D721Med (cell line): ENCODE data around the gene NHLRC4.

Experiments used
- DNase-seq: peaks from one replicate; pipeline ENCODE4 v3.0.0; 2011; ENCODE audit warnings: low spot score; ENCODE audit not compliant: insufficient read length
- FAIRE-seq: peaks from 2 replicates; lab custom pipeline; 2011; peaks lifted over from hg19 to GRCh38; lab: Jason Lieb, UNC
- TF ChIP-seq, protein P1 (sequence below): IDR thresholded peaks from 2 replicates; pipeline ENCODE4 v1.5.1; 2012; ENCODE audit warnings: mild to moderate bottlenecking, control low read depth; ENCODE audit not compliant: insufficient read depth; ENCODE audit errors: missing control alignments

The NHLRC4 gene

DNA sequence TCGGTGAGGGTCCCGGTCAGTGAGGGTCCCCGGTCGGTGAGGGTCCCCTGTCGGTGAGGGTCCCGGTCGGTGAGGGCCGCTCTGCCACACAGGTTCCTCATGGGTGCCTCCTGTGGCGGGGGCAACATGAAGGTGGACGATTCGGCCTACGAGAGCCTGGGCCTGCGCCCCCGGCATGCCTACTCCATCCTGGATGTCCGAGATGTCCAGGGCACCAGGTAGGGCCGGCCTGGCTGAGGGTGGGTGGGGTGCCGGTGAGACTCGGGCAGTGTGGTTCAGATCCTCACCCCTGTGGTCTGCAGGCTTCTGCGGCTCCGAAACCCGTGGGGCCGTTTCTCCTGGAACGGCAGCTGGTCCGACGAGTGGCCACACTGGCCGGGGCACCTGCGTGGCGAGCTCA lies 15.6 kb upstream of the NHLRC4 start:
- TF ChIP-seq, protein P1, sequence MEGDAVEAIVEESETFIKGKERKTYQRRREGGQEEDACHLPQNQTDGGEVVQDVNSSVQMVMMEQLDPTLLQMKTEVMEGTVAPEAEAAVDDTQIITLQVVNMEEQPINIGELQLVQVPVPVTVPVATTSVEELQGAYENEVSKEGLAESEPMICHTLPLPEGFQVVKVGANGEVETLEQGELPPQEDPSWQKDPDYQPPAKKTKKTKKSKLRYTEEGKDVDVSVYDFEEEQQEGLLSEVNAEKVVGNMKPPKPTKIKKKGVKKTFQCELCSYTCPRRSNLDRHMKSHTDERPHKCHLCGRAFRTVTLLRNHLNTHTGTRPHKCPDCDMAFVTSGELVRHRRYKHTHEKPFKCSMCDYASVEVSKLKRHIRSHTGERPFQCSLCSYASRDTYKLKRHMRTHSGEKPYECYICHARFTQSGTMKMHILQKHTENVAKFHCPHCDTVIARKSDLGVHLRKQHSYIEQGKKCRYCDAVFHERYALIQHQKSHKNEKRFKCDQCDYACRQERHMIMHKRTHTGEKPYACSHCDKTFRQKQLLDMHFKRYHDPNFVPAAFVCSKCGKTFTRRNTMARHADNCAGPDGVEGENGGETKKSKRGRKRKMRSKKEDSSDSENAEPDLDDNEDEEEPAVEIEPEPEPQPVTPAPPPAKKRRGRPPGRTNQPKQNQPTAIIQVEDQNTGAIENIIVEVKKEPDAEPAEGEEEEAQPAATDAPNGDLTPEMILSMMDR = no peak
- DNase-seq (no peak), FAIRE-seq (no peak)

DNA sequence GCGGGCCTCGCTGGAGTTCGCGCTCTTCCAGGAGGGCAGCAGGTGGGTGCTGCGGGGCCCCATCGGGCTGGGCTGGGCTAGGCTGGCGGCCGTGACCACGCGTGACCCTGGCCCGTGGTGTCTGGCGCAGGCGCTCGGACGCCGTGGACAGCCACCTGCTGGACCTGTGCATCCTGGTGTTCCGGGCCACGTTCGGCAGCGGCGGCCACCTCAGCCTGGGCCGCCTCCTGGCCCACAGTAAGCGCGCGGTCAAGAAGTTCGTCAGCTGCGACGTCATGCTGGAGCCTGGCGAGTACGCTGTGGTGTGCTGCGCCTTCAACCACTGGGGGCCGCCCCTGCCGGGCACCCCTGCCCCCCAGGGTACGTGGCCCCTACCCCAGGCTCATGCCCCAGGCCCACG lies 14.6 kb upstream of the NHLRC4 start:
- no peak for DNase-seq
- TF ChIP-seq, protein P1 = no peak
- FAIRE-seq = no peak

DNA sequence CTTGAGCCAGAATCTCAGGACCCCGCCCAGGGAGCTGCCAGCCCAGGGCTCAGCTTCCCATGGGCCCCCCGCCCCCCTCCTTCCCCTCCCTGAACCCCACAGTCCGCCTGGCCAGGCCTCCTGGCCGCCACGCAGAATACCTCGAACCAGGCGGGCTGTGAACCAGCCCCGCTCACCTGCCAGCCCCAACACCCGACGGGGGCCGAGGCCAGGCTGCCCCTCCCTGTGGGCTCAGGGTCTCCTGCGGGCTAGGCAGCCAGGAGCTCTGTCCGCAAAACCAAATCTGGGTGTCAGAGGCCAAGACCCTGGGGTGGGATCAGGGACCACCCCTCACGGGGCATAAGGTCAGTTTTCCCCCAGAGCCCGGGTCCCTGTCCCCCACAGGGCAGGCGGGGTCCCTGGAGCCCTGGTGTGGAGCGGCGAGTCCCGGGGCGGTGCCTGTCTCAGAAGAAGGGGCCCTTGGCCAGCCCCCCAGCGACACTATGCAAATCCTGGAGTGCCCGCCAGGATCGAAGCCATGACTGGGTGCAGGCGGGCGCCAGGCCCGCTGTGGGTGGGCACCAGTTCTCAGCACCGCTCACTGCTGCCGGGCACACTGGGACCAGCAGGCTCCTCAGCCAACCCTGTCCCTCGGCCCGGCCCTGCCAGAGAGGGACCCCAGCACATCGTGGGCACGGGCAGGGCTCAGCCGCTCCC lies 13.1 kb upstream of the NHLRC4 start:
- DNase-seq (no peak), FAIRE-seq (no peak)
- TF ChIP-seq, protein P1 = no peak

DNA sequence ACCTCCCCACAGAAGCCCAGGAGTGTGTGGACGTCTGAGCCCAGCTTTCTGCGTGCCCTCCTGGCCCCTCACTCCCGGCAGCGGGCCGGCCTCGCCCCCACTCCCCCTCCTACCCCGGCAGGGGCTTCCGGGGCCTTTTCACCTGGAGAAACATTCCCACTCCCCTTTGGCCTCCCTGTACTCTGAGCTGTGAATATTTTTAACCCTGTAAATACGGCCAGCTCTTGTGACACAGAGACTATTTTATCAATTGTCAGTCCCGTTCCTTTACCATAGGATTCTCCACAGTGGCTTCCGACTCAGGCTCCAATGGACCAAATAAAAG lies 12.5 kb upstream of the NHLRC4 start:
- TF ChIP-seq, protein P1 = no peak
- FAIRE-seq (no peak), DNase-seq (no peak)

DNA sequence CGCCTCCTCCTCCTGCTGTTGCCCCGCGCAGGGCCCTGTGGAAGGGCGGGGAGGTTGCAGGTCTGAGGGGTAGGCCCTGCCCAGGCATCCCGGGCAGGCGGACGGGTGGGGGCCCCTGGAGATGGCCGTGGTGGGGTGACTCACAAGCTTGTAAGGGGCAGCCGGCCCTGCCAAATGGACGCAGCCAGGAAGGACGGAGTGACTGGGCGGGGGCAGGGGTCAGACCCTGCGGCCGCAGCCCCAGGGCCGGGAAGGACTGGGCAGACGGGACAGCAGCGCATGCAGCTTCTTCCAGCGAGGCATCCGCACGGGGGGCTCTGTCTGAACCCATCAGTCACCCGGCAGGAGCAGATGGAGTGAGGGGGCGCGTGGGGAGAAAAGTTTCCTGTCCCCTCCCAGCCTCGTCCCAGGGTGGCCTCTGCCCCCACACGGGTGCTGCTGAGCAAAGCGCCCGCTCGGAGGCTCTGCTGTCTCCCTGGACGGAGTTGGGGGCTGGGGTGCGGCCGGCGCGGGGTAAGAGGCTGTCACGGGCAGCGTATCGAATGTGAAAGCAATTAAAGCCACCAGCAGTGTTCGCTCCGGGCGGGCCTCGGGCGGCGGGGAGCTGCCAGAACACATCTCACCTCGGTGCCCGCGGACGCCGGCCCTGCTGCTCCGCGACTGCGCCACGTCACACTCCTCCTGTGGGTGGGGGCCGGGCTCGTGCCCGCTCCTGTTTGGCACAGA lies 12.0 kb upstream of the NHLRC4 start:
- DNase-seq (no peak), FAIRE-seq (no peak)

DNA sequence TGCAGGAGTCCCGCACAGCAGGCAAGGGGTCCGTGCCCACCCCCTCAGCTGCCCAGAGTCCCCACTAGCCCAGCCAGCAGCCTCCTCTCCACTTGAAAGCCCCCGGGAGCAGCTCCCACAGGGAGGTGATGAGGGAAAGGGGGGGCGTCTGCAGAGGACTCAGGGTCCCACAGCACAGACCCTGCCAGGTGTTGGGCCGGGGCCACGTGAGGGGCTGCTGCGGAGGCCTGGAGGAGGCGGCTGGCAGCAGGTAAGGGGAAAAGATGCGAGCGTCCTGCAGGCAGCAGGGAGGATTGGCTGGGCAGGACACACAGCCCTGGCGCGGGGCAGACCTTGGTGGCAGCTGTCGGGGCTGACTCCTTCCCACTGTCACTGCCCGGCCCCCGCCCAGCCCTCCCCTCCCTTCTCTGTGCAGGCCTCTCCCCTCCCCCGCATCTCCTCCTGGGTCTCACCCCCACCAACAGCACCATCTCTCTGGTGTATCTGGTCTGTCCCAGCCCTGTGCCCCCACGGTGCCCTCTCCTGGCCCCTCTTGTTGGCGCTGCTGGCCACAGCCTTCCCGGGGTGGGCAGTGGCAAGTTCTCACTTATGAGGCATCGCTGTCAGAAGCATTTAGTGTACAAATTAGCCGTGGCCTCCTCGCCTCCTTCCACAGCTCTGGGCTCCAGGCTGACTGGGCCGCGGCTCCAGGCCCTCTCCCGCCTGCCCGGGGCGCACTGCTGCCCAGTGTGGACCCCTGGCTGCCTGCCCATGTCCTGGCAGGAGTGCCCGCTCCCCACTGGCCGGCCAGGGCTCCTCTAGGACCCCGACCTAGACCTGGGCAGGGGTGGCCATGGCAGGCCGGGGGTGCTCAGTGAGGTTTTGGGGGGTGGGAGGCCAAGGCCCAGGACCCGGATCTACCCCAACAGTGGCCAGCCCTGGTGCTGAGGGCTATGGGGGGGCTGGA lies 11.0 kb upstream of the NHLRC4 start:
- no peak for FAIRE-seq
- DNase-seq = no peak
- TF ChIP-seq, protein P1 = no peak

More for the DNA sequence above, 12.0 kb upstream of the NHLRC4 start:
- TF ChIP-seq, protein P1 = no peak
